Stimulated activated naive CD4-positive, alpha-beta T cell (primary cell): ENCODE data around the gene MDM2.
"Not testable (repeated sequence)": the region's sequence is repeated elsewhere in the genome, so short reads cannot be mapped to it uniquely, and the experiment has no call there.

Source experiments
- DNase-seq, 6 experiments: peaks; one replicate each; lab custom pipeline; 2025; lab: John Stamatoyannopoulos, UW

MDM2 gene

DNA sequence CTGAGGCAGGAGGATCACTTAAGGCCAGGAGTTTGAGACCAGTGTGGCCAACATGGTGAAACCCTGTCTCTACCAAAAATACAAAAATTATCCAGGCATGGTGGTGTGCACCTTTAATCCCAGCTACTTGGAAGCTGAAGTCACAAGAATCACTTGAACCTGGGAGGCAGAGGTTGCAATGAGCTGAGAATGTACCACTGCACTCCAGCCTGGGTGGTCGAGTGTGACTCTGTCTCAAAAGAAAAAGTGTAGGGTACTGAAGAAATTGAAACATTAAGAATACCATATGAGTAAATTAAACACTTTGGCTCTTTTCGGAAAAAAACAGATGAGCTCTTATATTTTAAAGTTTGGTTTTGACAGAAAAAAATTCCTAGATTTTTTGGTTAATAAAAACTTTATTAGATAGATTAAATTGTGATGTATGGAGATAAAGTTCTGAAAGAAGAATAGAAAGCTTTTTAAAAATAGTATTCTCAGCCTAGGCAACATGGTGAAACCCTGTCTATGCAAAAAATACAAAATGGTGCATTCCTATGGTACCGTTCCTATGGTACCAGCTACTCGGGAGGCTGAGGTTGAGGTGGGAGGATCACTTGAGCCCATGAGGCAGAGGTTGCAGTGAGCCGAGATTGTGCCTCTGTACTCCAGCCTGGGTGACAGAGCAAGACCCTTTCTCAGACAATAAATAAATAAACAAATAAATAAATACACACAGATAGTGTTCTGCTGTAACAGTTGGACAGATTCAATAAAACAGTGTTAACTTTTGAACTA lies 20.1 kb downstream of the MDM2 start:
- no peak for DNase-seq

DNA sequence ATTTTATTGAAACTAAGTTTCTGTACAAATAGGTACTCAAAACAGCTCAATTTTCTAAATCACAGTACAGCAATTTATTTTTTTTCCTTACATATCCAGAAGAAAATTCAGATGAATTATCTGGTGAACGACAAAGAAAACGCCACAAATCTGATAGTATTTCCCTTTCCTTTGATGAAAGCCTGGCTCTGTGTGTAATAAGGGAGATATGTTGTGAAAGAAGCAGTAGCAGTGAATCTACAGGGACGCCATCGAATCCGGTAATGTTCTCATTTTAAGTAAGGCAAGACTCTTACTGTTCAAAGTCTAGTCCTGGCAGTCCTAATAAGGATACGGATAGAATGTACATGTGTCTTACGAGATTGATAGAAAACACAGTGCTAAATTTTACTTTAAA lies 20.7 kb downstream of the MDM2 start:
- no peak for DNase-seq

DNA sequence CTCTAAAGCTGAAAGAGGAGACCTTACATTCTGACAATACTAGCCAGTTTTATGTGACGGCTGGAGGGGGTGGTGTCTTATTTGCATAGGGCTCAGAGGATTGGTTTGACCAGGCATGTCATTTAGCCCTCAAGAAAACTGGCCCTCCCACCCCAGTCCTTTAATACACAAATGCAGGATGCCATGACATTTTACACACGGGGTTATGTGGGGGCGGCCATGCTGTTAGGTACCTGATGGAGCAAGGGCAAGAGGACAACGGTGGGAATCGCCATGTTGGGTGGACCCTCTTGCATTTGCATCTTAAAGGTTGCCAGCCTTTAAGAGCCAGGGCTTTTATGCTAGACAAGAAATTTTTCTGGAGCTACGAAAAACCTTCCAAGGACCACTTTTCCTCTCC lies 23.3 kb downstream of the MDM2 start:
- no peak for DNase-seq

DNA sequence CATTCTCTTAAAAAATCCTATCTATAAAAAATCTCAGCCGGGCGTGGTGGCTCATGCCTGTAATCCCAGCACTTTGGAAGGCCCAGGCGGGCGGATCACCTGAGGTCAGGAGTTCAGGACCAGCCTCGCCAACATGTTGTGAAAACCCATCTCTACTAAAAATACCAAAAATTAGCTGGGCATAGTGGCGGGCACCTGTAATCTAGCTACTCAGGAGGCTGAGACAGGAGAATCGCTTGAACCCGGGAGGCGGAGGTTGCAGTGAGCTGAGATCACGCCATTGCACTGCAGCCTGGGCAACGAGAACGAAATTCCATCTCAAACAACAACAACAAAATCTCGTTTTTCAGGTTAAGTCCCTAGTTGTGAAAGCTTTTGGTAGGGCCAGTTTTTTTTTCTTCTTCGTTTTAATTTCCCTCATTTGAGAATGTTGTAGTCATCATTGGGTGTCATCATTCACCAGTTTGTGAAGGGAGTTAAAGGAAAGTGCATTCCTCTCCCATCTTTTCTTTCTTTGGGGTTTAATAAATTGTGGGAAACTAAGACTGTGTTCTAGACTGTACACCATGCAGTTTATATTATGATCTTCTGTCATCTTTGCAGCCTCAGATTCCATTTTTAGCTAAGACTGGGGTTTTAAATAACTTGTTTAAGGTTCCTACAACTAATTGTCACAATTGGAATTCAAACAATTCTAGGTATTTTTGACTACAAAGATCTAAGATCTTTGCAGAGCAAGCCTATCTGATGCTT lies 23.9 kb downstream of the MDM2 start:
- no peak for DNase-seq

DNA sequence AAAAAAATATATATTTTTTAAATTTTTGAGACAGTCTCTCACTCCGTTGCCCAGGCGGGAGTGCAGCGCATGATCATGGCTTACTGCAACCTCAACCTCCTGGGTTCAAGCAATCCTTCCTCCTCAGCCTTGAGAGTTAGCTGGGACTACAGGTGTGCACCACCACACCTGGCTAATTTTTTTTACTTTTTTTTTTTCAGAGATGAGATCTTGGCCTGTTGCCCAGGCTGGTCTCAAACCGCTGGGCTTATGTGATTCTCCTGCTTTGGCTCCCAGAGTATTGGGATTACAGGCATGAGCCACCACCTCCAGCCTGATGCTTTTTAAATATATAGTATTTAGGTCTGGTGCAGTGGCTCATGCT lies 24.5 kb downstream of the MDM2 start:
- DNase-seq, result no peak

DNA sequence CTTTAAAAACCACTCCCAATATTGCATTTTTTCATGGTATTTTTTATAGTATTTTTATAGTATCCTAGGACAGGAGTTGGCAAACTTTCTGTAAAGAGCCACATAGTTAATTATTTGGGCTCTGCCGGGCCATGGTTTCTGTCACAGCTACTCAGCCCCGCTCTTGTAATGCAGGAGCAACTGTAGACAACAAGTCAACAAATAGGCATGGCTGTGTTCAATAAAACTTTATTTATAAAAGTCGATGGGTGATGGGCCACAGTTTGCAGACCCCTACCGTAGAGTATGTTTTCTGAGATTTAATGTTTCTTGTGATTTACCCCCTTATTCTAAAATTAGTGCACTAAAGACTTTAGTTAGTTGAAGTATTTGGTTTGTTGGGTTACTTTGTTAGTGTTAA lies 25.5 kb downstream of the MDM2 start:
- no peak for DNase-seq

DNA sequence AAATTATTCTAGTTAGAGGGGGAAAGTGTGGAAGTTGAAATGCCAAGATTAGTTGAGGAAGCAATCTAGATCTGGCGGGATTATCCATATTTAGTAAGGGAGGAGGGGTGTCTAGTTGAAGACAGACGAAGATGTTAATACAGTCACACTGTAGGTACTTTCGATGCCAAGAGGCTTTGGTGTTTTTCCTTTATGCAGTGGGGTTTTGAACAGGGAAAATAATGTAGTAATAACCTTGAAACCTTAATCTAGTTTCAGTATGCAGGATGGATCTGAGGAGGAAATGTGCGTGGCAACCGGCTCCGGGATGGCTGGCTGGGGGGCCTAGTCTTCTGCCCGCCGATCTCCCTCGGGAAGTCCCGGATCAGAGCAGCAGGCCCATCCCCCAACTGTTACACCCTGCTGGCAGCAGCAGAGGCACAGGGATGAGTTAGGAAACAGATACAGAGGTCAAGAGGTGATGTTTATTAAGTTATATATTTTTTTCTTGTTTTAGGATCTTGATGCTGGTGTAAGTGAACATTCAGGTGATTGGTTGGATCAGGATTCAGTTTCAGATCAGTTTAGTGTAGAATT lies 27.4 kb downstream of the MDM2 start:
- DNase-seq, result no peak

DNA sequence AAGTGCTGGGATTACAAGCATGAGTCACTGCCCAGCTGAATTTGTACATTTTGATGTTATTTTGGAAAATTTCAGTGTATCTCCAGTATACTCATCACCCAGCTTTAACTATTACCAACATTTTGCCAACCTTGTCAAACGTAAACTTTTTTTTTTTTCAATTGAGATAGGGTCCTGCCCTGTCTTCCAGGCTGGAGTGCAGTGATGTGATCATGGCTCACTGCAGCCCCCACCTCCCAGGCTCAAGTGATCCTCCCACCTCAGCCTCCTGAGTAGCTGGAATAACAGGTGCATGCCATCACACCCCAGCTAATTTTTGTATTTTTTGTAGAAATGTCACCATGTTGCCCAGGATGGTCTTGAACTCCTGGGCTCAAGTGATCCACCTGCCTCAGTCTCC lies 29.2 kb downstream of the MDM2 start:
- DNase-seq, result no peak

DNA sequence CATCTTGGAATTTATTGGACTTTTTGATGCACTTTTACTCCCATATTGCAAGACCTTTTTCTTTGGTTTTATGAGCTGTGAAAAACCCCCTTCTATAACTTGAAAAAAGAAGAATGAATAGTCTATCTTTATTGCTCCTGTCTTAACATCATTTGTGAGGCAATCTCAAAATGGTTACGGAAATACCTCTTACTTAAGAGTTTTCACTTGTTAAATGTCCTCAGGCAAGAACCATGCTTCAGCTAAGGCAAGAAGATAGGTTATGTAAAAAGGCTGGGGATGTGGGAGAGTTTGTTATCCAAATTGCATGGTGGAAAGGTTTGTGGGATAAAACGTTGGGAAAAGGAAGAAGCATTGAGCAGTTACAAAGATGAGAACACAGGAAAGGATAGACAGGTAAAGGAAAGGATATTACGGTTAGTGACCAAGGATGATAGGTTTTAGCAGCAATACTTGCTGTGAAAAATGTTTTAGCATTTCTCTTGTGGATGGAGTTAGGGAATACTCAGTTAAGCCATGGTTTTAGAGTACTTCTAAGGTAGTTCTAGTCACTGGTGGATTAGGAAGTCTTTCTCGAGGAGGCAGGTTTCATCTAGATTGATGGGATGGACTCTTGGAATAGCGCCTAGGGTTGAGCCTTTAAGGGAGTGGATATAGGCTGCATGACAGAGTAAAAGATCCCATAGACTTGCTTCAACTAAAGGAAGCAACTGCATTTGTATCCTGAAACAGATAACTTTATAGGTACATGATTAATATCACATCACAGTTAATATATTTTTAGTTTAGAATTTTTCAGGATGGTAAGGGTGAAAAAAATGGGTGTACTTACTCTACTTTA lies 30.3 kb downstream of the MDM2 start:
- DNase-seq, result no peak

DNA sequence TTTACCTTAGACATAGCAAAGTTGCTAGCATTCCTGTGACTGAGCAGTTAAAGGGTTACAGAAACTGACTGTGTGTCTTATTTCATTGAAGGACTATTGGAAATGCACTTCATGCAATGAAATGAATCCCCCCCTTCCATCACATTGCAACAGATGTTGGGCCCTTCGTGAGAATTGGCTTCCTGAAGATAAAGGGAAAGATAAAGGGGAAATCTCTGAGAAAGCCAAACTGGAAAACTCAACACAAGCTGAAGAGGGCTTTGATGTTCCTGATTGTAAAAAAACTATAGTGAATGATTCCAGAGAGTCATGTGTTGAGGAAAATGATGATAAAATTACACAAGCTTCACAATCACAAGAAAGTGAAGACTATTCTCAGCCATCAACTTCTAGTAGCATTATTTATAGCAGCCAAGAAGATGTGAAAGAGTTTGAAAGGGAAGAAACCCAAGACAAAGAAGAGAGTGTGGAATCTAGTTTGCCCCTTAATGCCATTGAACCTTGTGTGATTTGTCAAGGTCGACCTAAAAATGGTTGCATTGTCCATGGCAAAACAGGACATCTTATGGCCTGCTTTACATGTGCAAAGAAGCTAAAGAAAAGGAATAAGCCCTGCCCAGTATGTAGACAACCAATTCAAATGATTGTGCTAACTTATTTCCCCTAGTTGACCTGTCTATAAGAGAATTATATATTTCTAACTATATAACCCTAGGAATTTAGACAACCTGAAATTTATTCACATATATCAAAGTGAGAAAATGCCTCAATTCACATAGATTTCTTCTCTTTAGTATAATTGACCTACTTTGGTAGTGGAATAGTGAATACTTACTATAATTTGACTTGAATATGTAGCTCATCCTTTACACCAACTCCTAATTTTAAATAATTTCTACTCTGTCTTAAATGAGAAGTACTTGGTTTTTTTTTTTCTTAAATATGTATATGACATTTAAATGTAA lies 31.5 kb downstream of the MDM2 start:
- DNase-seq, result no peak

DNA sequence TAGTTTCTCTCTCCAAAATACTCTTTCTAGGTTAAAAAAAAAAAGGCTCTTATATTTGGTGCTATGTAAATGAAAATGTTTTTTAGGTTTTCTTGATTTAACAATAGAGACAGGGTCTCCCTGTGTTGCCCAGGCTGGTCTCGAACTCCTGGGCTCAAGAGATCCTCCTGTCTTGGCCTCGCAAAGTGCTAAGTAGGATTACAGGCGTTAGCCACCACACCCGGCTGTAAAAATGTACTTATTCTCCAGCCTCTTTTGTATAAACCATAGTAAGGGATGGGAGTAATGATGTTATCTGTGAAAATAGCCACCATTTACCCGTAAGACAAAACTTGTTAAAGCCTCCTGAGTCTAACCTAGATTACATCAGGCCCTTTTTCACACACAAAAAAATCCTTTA lies 33.2 kb downstream of the MDM2 start:
- not testable (repeated sequence) for DNase-seq

DNA sequence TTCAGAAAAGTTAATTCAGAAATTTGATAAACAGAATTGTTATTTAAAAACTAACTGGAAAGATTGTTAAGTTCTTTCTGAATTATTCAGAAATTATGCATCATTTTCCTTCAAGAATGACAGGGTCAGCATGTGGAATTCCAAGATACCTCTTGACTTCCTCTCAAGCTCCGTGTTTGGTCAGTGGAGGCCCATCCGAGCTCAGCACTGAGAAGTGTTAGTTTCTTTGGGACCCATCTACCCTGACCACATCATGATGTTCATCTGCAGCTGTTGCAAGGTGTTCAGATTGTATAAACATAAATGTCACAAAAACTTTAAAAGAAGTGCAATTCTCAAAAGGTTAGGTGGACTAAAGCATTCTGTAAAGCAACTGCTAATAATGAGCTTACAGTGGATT lies 33.7 kb downstream of the MDM2 start:
- no peak for DNase-seq

DNA sequence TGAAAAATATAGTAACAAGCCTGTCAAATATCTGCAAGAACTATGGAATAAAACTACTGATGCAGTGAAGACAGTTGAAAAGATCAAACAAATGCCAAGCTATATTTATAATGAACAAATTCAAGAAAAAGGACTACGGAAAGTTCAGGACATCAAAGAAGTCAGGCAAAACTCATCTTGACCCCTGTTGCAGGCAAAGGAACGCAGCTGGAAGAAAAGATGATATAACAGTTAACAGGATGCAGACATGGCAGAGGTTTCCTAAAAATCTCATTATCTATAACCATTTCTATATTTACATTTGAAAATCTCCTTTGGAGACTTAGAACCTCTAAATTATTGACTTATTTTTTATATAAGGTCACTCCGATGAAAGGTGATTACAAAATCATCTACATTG lies 34.1 kb downstream of the MDM2 start:
- no peak for DNase-seq

DNA sequence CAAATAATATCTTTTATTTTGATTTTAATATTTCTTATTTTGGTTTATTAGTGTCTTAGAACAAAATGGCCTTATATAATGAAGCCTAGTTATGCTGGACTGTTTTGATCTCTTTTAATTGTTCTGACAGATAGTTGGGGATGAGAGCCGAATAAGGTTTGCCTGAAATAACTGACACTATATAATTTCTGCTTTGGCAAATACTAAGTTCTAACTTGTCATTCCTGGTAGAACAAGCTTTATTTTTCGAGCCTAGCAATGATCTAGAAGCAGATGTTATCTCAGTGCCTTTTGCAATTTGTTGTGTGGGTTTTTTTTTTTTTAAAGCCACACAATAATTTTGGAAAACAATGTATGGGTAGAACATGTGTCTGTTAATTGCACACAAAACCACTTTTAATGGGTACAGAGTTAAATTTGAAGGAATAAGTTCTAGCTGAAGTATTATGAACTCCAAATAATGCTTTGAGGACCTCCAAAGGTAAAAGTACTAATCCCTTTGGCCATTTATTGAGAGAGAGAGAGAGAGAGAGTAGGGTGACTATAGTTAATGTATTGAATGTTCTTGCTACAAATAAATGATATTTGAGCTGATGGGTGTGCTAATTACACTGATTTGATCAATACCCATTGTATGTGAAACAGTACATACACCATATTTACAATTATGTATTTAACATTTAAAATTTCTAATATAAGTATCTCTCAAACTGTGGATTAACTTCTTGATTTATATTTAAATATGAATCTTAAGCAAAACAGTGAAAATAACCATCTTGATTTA lies 35.0 kb downstream of the MDM2 start:
- DNase-seq, result no peak

DNA sequence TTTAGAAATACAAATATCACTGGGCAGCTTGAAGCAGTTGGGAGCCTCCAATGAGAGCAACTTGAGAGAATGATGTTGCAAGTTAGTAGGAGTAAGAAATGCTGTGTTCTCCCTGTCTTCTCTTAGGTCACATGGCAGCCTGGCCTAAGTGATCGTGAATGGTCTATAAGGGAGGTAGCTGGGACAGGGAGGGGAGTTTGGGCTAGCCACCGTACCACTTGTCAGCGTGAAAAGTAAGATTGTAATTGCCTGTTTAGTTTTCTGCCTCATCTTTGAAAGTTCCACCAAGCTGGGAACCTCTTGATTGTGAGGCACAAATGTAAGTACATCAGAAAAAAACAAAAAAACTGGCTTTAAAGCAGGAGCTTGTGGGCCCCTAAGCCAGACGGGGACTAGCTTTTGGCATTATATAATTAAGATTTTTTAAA lies 36.4 kb downstream of the MDM2 start:
- no peak for DNase-seq

DNA sequence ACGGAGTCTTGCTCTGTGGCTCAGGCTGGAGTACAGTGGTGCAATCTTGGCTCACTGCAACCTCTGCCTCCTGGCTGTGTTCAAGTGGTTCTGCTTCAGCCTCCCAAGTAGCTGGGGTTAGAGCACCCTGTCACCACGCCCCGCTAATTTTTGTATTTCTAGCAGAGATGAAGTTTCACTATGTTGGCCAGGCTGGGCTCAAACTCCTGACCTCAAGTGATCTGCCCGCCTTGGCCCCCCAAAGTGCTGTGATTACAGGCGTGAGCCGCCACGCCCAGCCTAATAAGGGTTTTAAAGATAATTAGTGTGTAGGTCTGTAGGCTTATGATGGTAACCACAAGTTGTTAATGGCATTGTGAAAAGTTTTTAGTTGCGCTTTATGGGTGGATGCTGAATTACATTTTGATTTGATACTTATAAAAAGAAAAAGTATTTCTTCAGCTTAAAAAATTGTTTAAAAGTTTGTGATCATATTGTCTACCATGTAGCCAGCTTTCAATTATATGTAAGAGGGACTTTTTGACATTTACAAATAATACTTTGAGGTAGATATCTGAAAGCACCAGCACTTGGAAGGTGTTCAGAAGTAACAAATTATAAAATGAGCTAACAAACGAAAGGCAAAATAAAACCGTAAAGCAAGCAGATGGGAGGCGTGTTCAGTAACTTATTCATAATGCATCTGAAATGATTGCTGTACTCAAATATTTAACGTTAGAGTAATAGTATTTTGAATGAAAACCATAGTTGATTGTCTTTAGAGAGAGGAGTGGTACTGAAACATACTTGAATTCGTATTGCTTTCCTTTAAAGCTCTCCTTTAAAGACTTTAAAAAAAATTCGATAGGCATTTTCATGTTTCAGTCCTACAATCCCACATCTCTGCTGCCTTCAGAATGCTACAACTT lies 37.1 kb downstream of the MDM2 start:
- no peak for DNase-seq

DNA sequence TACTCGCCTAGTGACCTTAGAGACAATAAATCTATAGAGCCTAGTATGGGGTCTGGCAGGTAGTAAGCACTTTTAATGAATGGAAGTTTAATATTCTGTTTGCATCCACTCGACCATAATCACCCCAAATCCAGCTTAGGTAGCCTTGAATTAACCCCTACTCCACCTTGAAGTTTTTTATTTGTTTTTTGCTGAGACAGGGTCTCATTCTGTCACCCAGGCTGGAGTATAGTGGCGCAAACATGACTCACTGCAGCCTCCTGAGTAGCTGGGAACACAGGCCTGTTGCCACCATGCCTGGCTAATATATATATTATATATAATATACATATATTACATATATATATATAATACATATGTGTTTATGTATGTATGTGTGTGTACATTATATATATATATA lies 38.8 kb downstream of the MDM2 start:
- DNase-seq, result no peak

DNA sequence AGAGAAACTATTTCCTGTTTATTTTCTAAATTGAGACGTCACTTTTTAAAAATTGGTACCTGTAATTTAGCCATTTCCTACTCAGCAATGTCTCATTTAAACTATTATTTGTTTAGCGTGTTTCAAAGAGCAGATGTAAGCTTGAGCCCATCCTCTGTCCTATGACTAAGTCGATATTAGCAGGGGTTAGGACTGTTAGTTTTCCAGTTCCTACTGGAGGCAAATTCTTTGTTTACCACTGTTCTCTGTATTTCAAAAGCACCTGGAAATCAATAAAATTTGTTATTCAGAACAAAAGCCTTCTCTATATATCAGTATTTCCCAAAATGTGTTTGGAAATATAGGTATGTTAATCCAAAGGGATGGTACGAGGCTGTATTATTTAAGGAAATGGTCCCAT lies 42.4 kb downstream of the MDM2 start:
- no peak for DNase-seq

DNA sequence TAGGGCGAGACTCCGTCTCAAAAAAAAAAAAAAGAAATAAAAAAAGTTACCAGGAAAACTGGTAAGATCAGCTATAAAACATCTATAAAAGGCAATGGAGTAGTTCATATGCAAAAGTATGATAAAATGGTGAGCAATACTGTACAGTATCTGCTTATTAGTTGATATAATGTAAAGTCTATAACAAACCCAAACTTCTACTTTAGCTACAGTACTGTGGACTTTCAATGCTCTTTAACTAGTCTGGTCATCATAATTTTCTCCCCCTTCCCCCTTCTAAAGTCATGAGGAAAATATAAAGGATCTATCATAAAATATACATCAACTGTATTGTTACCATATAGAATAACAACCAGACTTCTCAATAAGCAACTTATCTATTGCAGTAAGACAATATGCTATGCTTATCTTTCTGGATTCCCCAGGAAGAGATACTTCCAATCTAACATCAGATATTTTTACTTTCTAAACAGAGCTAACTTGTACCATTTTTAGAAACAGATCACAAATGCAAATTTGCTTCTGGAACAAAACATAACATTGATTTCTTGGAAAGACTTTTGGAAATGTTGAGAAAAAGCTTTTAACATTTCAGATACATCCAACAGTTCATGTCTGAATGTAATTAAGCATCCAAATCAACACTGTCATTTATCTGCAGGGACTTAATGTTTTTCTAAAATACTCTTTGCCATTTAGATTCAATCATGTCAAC lies 43.8 kb downstream of the MDM2 start:
- no peak for DNase-seq
